ENCODE measurements around the gene TGM1. TPM values are rescaled to one million over a fixed set of nuclear protein-coding genes. Genes with fewer than 3 reads are reported as not detected.
"Not testable (repeated sequence)": the region's sequence is repeated elsewhere in the genome, so short reads cannot be mapped to it uniquely, and the experiment has no call there.

Gene TGM1
- polyA plus RNA-seq, 1 donor = 2.3 TPM

- no peak for DNase-seq
These were observed 28.6 kb downstream of the TGM1 start for GRCh38 chr14:24234095-24235005.

DNA sequence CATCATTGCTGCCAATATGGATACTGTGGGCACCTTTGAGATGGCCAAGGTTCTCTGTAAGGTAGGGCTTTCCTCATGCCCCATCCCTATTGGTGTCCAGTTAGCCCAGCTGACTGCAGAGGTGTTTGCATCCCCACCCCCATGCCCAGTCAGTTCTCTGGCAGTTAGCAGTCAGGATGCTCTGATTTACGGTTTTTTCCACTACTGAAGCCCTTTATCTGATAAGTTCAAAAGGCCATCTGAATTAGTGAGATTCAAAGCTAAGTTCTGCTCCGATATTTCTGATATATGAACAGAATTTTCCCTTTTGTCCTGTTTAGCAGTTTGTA is 29.5 kb downstream of the TGM1 start:
- no peak for DNase-seq

GRCh38 chr14:24232645-24233537 is 30.1 kb downstream of the TGM1 start, which contains the start of gene GMPR2:
GMPR2 (plus strand) TSS chr14:24232929; CDS start chr14:24233254, 325 bp downstream.
- DNase-seq = no peak

- peak; percentile 85 for DNase-seq
These were observed 30.8 kb downstream of the TGM1 start, which contains the start of gene NEDD8 for GRCh38 chr14:24232121-24232644. NEDD8 (minus strand) TSS chr14:24232367; CDS start chr14:24232267, 100 bp downstream.

- DNase-seq = no peak
These were observed 31.5 kb downstream of the TGM1 start for GRCh38 chr14:24231263-24232120.

GRCh38 chr14:24228902-24229301 is 34.1 kb downstream of the TGM1 start:
- no peak for DNase-seq

- DNase-seq = no peak
These were observed 36.5 kb downstream of the TGM1 start for GRCh38 chr14:24226473-24226872.

- no peak for DNase-seq
These were observed 38.3 kb downstream of the TGM1 start for GRCh38 chr14:24224618-24225071.

DNA sequence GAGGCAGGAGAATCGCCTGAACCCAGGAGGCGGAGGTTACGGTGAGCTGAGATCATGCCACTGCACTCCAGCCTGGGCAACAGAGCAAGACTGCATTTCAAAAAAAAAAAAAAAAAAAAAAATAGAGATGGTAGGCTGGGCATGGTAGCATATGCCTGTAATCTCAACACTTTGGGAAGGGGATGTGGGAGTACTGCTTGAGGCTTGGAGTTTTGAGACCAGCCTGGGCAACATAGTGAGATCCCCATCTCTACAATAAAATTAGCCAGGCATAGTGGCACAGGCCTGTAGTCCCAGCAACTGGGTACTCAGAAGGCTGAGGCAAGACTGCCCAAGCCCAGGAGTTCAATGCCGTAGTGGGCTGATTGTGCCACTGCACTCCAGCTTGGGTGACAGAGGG is 40.0 kb downstream of the TGM1 start:
- DNase-seq = not testable (repeated sequence)

DNA sequence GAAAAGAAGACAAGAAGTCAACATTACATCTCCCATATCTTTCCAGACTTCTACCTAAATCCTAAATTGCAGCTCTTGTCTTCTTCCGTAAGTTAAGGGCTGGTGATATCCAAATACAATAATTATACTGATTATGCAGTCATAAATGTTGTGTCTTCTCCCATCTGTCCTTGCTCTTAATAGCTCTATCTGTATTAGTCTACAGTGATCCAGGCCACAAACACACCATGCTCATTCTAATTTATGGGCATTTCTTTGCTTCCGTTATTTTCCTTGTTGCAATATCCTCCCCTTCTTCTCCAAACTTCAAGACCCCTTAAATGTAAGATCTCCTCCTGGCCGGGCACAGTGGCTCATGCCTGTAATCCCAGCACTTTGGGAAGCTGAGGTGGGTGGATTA is 43.5 kb downstream of the TGM1 start:
- no peak for DNase-seq

DNA sequence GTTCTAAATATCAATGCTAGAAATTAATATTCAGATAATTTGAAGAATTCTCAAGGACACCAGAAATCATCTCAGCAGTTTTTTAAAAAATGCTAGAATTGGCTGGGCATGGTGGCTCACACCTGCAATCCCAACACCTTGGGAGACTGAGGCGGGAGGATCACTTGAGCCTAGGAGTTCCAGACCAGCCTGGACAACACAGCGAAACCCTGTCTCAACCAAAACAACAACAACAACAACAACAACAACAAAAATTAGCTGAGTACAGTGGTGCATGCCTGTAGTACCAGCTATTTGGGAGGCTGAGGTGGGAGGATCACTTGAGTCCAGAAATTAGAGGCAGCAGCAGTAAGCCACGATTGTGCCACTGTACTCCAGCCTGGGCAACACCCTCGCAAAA is 43.9 kb downstream of the TGM1 start:
- no peak for DNase-seq

DNA sequence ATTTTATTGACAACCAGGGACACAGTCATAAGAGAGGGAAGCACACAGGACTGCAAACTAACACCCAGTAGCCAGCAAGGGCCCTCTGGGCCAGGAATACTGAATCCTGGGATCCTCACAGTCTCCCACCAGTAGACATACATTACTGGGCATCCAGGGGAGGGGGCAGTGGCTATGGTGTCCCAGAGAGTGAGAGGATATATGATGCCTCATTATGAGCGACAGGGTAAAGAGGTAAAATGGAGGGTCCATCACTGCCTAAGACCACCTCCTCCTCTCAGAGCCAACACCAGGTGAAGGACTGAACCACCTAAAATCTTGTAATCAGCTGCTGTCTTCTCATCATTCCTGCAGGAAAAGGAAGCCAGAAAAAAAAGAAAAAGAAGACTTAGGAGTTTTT is 46.1 kb downstream of the TGM1 start:
- DNase-seq = not testable (repeated sequence)

DNA sequence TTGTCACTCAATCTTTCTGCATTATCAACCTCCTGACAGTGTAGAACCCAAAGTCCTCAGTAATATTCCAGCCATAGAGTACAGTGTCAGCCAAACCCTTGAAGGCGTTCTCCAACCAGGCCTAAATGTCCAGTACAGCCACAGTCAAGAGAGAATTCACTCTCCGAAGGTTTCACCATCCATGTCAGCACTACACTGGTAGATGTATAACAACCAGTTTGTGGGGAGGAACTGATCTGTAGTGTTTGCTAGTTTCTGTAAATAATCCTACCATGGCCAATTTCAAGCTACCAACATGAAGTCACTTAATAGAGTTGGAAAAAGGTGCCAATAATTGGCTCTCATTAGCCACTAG is 46.7 kb downstream of the TGM1 start:
- DNase-seq = no peak

- DNase-seq = peak; percentile 87
These were observed 47.3 kb downstream of the TGM1 start, which contains the start of gene MDP1 for GRCh38 chr14:24215495-24216344. MDP1 (minus strand) TSS chr14:24216066; CDS start chr14:24215955, 111 bp downstream.

- DNase-seq = no peak
These were observed 48.9 kb downstream of the TGM1 start for GRCh38 chr14:24213866-24214662.

DNA sequence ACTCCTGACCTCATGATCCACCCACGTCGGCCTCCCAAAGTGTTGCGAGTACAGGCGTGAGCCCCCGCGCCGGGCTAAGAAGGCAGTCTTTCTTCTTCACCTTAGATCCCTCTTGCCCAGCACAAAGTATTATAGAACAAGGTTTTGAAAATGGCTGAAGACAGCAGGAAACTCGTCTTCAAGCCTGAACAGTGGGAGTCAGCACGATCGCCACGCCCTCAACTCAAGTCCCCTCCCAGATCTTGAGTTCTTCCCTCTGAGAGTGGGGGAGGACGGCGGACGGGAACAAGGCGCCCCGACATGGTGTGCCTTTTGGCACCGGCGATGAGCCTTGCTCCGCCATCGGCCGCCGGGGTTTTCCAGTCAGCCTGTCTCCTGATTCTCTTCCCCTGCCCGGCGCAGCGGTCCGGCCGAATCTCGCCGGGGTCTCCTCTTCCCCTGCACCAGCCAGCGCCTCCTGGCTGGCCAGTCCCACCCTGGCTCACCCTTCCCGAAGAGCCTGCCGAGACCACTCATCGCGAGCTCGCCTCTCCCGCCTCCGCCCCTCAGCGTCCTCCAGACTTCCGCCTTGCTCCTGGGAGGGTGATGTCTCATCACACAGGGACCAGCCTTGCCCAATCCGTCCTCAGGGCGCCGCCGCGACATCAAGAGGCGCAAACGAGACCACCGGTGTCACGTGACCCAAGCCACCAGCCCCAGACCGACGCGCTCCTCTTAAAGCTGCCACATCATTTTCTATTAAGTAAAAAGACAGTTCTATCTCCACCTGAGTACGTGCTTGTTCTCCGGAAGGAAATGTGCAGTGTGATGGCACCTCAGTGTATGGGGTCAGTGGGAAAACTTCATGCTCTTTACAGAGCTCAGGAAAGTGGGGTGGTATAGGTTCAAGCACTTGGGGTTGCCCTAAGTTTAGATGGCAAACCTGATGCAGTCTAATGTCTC is 49.8 kb downstream of the TGM1 start, which contains the start of gene CHMP4A:
TSS of gene CHMP4A (minus strand) at position 565 of the 942 bp plus-strand sequence. CDS start at position 516, 49 bp downstream.
- DNase-seq = peak; percentile 97

DNA sequence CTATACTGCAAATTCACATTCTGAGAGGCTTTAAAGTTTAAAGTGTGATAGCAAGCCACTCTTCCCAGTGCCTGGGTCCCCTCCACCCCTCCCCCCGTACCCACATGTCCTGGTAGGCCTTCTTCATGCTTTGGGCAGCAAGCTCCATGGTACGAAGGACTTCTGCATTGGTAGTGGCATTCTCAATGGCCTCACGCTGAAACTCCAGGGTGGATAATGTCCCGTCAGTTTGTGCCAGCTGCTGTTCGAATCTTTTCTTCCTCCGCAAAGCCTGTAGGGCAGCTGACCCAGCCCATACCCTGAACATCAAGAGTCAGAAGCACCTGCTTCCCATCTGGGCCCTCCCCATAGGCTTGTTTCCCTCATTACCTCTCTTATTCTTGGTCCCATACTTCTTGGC is 51.7 kb downstream of the TGM1 start:
- DNase-seq = no peak

- no peak for DNase-seq
These were observed 55.4 kb downstream of the TGM1 start for GRCh38 chr14:24207625-24208024.

All from left kidney (tissue), 2 donors.